ENCODE data around the gene TRAK2. TPM values are rescaled to one million over a fixed set of nuclear protein-coding genes. Genes with fewer than 3 reads are reported as not detected.
"Not testable (repeated sequence)": the region's sequence is repeated elsewhere in the genome, so short reads cannot be mapped to it uniquely, and the experiment has no call there.

TRAK2 gene
- total RNA-seq, 3 donors from 2014 or later = 35.4 to 62.2 (median 50.1) TPM

DNA sequence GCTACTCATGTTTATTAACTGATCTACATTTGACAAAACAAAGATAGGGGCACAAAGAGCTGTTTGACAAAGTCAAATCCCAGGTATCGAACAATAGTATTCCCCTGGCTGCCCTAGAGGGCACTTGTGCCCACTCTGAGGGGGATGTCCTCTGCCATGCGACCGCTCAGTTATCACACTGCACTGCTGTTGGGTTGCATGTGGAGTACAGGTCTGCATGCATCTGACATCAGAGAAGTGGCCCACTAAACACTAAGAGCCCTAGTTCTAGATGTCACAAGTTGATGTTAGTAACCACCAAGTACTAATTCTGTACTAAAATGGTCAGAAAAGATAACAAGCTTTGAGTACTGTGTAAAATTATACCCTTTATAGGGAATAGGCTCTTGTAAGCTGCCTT is 74.0 kb downstream of the TRAK2 start:
- no peak for DNase-seq (ENCODE audit: low spot score in 2 of 2)
- peaks cover 5% of the 10 kb centered on the region for H3K36me3 ChIP-seq
- intact Hi-C loops (cut with DNase I; ENCODE audit: low total_unique reads) = no loop called here
- no peak overlapping the region for H3K4me3 ChIP-seq
- H3K27me3 ChIP-seq = no peaks in the 10 kb centered on the region
- no peaks in the 10 kb centered on the region for H3K9me3 ChIP-seq
- H3K4me1 ChIP-seq = no peaks in the 10 kb centered on the region
- H3K27ac ChIP-seq = no peak overlapping the region
- TF ChIP-seq, protein P1, sequence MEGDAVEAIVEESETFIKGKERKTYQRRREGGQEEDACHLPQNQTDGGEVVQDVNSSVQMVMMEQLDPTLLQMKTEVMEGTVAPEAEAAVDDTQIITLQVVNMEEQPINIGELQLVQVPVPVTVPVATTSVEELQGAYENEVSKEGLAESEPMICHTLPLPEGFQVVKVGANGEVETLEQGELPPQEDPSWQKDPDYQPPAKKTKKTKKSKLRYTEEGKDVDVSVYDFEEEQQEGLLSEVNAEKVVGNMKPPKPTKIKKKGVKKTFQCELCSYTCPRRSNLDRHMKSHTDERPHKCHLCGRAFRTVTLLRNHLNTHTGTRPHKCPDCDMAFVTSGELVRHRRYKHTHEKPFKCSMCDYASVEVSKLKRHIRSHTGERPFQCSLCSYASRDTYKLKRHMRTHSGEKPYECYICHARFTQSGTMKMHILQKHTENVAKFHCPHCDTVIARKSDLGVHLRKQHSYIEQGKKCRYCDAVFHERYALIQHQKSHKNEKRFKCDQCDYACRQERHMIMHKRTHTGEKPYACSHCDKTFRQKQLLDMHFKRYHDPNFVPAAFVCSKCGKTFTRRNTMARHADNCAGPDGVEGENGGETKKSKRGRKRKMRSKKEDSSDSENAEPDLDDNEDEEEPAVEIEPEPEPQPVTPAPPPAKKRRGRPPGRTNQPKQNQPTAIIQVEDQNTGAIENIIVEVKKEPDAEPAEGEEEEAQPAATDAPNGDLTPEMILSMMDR (IDR thresholded peaks at IDR 0.05) = no peak
- TF ChIP-seq POLR2A (IDR thresholded peaks at IDR 0.05) (no peak), POLR2AphosphoS5 (IDR thresholded peaks at IDR 0.05) (no peak)

DNA sequence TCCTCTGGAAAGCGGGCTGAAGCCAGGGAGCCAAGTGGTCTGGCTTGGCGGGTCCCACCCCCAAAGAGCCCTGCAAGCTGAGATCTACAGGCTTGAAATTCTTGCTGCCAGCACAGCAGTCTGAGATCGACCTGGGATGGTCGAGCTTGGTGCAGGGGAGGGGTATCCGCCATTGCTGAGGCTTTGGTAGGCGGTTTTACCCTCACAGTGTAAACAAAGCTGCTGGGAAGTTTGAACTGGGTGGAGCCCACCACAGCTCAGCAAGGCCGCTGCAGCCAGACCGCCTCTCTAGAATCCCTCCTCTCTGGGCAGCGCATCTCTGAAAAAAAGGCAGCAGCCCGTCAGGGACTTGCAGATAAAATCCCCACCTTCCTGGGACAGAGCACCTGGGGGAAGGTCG is 81.5 kb downstream of the TRAK2 start:
- intact Hi-C loops (cut with DNase I; ENCODE audit: low total_unique reads) = no loop called here
- peaks cover 10 to 15% of the 10 kb centered on the region in 2 donors for H3K9me3 ChIP-seq
- H3K27me3 ChIP-seq = no peaks in the 10 kb centered on the region
- no peak overlapping the region for H3K27ac ChIP-seq
- DNase-seq (ENCODE audit: low spot score in 2 of 2) = no peak
- TF ChIP-seq, protein P1 (IDR thresholded peaks at IDR 0.05) = no peak
- TF ChIP-seq POLR2AphosphoS5 (IDR thresholded peaks at IDR 0.05) (no peak), POLR2A (IDR thresholded peaks at IDR 0.05) (no peak)
- H3K36me3 ChIP-seq = no peaks in the 10 kb centered on the region
- no peaks in the 10 kb centered on the region for H3K4me1 ChIP-seq
- H3K4me3 ChIP-seq = no peak overlapping the region

DNA sequence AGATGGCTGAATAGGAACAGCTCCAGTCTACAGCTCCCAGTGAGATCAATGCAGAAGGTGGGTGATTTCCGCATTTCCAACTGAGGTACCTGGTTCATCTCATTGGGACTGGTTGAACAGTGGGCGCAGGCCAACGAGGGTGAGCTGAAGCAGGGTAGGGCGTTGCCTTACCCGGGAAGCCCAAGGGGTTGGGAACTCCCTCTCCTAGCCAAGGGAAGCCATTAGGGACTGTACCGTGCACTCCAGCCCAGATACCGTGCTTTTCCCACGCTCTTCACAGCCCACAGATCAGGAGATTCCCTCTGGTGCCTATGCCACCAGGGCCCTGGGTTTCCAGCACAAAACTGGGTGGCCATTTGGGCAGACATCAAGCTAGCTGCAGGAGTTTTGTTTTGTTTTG is 81.9 kb downstream of the TRAK2 start:
- H3K36me3 ChIP-seq; H3K27ac ChIP-seq; H3K4me1 ChIP-seq; intact Hi-C loops (cut with DNase I; ENCODE audit: low total_unique reads); DNase-seq (ENCODE audit: low spot score in 2 of 2); H3K4me3 ChIP-seq; H3K27me3 ChIP-seq: not testable (repeated sequence)
- H3K9me3 ChIP-seq = peaks cover 10 to 15% of the 10 kb centered on the region in 2 donors

DNA sequence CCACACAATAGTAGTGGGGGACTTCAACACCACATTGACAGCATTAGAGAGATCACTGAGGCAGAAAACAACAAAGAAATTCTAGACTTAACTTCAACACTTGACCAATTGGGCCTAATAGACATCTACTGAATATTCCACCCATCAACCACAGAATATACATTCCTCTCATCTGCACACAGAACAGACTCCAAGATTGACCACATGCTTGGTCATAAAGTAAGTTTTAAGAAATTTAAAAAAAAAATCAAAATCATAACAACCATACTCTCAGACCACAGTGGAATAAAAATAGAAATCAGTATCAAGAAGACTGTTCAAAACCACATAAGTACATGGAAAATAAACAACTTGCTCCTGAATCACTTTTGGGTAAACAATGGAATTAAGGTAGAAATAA is 85.1 kb downstream of the TRAK2 start:
- no peaks in the 10 kb centered on the region for H3K27me3 ChIP-seq
- no peak overlapping the region for H3K4me3 ChIP-seq
- H3K4me1 ChIP-seq = no peaks in the 10 kb centered on the region
- DNase-seq (ENCODE audit: low spot score in 2 of 2) = no peak
- TF ChIP-seq POLR2A (IDR thresholded peaks at IDR 0.05) (no peak), POLR2AphosphoS5 (IDR thresholded peaks at IDR 0.05) (no peak)
- TF ChIP-seq, protein P1 (IDR thresholded peaks at IDR 0.05) = no peak
- intact Hi-C loops (cut with DNase I; ENCODE audit: low total_unique reads) = no loop called here
- H3K27ac ChIP-seq = no peak overlapping the region
- no peaks in the 10 kb centered on the region for H3K36me3 ChIP-seq
- H3K9me3 ChIP-seq = peaks cover 10 to 15% of the 10 kb centered on the region in 2 donors

DNA sequence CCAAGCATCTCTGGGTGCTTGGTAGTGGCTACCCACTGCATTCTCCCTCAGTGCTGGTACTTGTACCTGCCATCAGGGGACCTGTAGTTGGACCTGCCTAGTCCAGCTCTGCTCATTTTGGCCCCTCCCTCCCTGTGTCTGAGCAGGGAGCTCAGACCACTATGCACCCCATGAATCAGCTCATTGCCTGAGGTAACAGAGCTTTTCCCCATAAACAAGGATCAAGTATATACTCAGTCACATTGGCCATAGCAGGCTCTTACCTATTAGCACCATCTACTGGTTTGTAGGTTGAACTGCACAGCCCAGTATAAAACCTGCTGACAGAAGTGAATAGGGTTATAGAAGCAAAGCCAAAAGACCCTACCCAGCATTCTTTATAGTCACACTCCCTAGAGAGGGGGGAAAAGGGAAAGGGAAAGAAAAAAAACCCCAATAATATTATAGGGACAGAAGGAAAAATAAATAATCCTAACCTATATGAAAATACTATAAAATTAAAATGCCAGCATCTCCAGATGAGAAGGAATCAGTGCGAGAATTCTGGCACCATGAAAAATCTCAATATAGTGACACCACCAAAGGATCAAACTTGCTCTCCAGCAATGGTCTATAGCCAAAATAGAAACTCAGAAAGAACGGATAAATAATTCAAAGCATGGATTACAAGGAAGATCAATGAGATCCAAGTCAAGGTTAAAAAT is 87.2 kb downstream of the TRAK2 start:
- TF ChIP-seq POLR2A (IDR thresholded peaks at IDR 0.05) (no peak), POLR2AphosphoS5 (IDR thresholded peaks at IDR 0.05) (no peak)
- TF ChIP-seq, protein P1 (IDR thresholded peaks at IDR 0.05) = peak; percentile 45 to 76 (median 63)
- H3K36me3 ChIP-seq = no peaks in the 10 kb centered on the region
- H3K9me3 ChIP-seq = peaks cover 10 to 15% of the 10 kb centered on the region in 2 donors
- intact Hi-C loops (cut with DNase I; ENCODE audit: low total_unique reads) = no loop called here
- no peak overlapping the region for H3K27ac ChIP-seq
- no peak for DNase-seq (ENCODE audit: low spot score in 2 of 2)
- H3K4me1 ChIP-seq = no peaks in the 10 kb centered on the region
- H3K4me3 ChIP-seq = no peak overlapping the region
- H3K27me3 ChIP-seq = no peaks in the 10 kb centered on the region
